Measurements from ENCODE around the gene IL34. TPM values are rescaled to one million over a fixed set of nuclear protein-coding genes. Genes with fewer than 3 reads are reported as not detected.

The IL34 gene
- total and polyA plus RNA-seq, 2 of the 13 experiments (the other 11 are each of a cell fraction or from before 2014, with no cell fraction given), result 1.2 to 1.3 TPM

DNA sequence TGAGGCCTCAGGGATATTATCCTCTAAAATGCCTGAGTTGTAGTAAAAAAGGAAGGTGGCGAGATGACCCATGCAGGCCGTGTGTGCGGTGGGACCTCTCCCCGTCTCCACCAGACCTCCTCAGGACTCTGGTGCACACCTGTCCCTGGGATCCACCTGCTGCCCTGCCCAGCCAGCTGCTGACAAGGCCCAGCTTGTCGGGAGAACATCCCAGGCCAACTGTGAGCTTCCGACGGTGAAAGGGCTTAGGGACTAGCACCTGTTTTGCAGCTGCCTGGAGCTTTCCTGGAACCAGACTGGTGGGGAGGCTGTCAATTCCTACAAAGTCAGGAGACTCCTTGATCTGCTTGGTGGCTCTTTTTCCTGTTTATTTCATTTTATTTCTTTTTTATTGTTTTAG lies 11.6 kb downstream of the IL34 start:
- no peak for ATAC-seq
- no peak overlapping the region for H3K9ac ChIP-seq (ENCODE audit: insufficient read depth, low read depth, low read length)
- H3K36me3 ChIP-seq (replicated peaks in 1 of 2; ENCODE audit: control insufficient read depth in 1 of 2, insufficient read depth in 2 of 2, low read length in 2 of 2), result peaks cover 0 to 3% of the 10 kb centered on the region in 2 experiments; a peak in 2 of 5 replicates
- H3K9me3 ChIP-seq (ENCODE audit: low read length), result no peaks in the 10 kb centered on the region
- no peak for DNase-seq (ENCODE audit: low spot score)
- ChIA-PET POLR2A (interaction anchor here (0.6 to 2.1 kb wide), 2 partner anchors 25 to 112 kb away, joined by 3 to 6 read pairs; no protein-coding TSS in a partner anchor), CTCF (ENCODE audit: low intra/inter-chr PET ratio, low total read pairs) (no interaction called here)
- H3K79me2 ChIP-seq (ENCODE audit: insufficient read depth, low read length), result no peaks in the 10 kb centered on the region
- no TSS peak for BruUV-seq (replicated peaks)
- peaks cover 43% of the 10 kb centered on the region for H3K4me1 ChIP-seq (ENCODE audit: insufficient read depth, low read length)
- 71% methylated on average over 7 of the region's 7 CpGs for WGBS (ENCODE audit: low lambda C conversion rate)
- 0 out of 5 replicates have a peak, but pooled peaks cover 1 to 2% of the 10 kb centered on the region in 2 experiments for H3K27me3 ChIP-seq (ENCODE audit: control insufficient read depth in 1 of 2, insufficient read depth in 2 of 2, low read length in 2 of 2)
- in situ Hi-C loops (cut with HindIII; ENCODE audit: extremely low pct_ligation_motif_present, low pct_unique_long_range_greater_than_20kb), result loop anchor here (5.0 kb wide), 1 partner anchor 109 kb away; no protein-coding TSS in a partner anchor
- intact Hi-C loops (cut with micrococcal nuclease; ENCODE audit: unreplicated experiment), result no loop called here
- H3K4me3 ChIP-seq (replicated peaks in 1 of 3; ENCODE audit: insufficient read depth in 1 of 3, low read depth in 2 of 3, low read length in 3 of 3), result no peak overlapping the region
- H3K4me2 ChIP-seq (ENCODE audit: low read depth, low read length), result no peak overlapping the region
- TF ChIP-seq ZEB1 (IDR thresholded peaks at IDR 0.05; ENCODE audit: insufficient replicate concordance, low read depth) (no peak), ZNF550 (CRISPR knock-in tag; IDR thresholded peaks at IDR 0.05; ENCODE audit: borderline replicate concordance) (no peak)
- TF ChIP-seq, protein P1, sequence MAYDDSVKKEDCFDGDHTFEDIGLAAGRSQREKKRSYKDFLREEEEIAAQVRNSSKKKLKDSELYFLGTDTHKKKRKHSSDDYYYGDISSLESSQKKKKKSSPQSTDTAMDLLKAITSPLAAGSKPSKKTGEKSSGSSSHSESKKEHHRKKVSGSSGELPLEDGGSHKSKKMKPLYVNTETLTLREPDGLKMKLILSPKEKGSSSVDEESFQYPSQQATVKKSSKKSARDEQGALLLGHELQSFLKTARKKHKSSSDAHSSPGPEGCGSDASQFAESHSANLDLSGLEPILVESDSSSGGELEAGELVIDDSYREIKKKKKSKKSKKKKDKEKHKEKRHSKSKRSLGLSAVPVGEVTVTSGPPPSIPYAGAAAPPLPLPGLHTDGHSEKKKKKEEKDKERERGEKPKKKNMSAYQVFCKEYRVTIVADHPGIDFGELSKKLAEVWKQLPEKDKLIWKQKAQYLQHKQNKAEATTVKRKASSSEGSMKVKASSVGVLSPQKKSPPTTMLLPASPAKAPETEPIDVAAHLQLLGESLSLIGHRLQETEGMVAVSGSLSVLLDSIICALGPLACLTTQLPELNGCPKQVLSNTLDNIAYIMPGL (CRISPR knock-in tag; IDR thresholded peaks at IDR 0.05; ENCODE audit: borderline replicate concordance in 1 of 2, low read depth in 1 of 2), result no peak
- FAIRE-seq, result no peak
- peaks cover 14% of the 10 kb centered on the region; the same call in 1 of the 2 replicates for H4K20me1 ChIP-seq (ENCODE audit: insufficient read depth, low read length)
- no peak overlapping the region for H3K27ac ChIP-seq (ENCODE audit: extremely low read length, insufficient read depth, low read length)
- H2AFZ ChIP-seq (ENCODE audit: low read length), result no peak overlapping the region

GRCh38 chr16:70658921-70659320 lies 12.6 kb downstream of the IL34 start:
- H3K79me2 ChIP-seq (ENCODE audit: insufficient read depth, low read length), result no peaks in the 10 kb centered on the region
- H2AFZ ChIP-seq (ENCODE audit: low read length), result no peak overlapping the region
- H3K27me3 ChIP-seq (ENCODE audit: control insufficient read depth in 1 of 2, insufficient read depth in 2 of 2, low read length in 2 of 2), result 0 out of 5 replicates have a peak, but pooled peaks cover 1 to 2% of the 10 kb centered on the region in 2 experiments
- H3K36me3 ChIP-seq (replicated peaks in 1 of 2; ENCODE audit: control insufficient read depth in 1 of 2, insufficient read depth in 2 of 2, low read length in 2 of 2), result peaks cover 4 to 11% of the 10 kb centered on the region in 2 experiments; a peak in 3 of 5 replicates
- no peak for DNase-seq (ENCODE audit: low spot score)
- H3K4me1 ChIP-seq (ENCODE audit: insufficient read depth, low read length), result peaks cover 42% of the 10 kb centered on the region
- 25% methylated on average over 4 of the region's 5 CpGs for WGBS (ENCODE audit: low lambda C conversion rate)
- no peak overlapping the region for H3K4me3 ChIP-seq (replicated peaks in 1 of 3; ENCODE audit: insufficient read depth in 1 of 3, low read depth in 2 of 3, low read length in 3 of 3)
- peaks cover 14% of the 10 kb centered on the region; the same call in 1 of the 2 replicates for H4K20me1 ChIP-seq (ENCODE audit: insufficient read depth, low read length)
- intact Hi-C loops (cut with micrococcal nuclease; ENCODE audit: unreplicated experiment) (no loop called here), in situ Hi-C loops (cut with HindIII; ENCODE audit: extremely low pct_ligation_motif_present, low pct_unique_long_range_greater_than_20kb) (loop anchor here (5.0 kb wide), 1 partner anchor 108 kb away; no protein-coding TSS in a partner anchor)
- CTCF ChIA-PET (ENCODE audit: low intra/inter-chr PET ratio, low total read pairs), result no interaction called here
- H3K9me3 ChIP-seq (ENCODE audit: low read length), result no peaks in the 10 kb centered on the region
- no peak for ATAC-seq
- H3K9ac ChIP-seq (ENCODE audit: insufficient read depth, low read depth, low read length), result no peak overlapping the region
- FAIRE-seq, result no peak
- no peak overlapping the region for H3K4me2 ChIP-seq (ENCODE audit: low read depth, low read length)
- H3K27ac ChIP-seq (ENCODE audit: extremely low read length, insufficient read depth, low read length), result no peak overlapping the region
- no TSS peak for BruUV-seq (replicated peaks)
- POLR2A ChIA-PET, result interaction anchor here (0.6 to 2.2 kb wide), 5 partner anchors 11 to 66 kb away, joined by 3 to 16 read pairs (median 7); no protein-coding TSS in a partner anchor
- TF ChIP-seq TGIF2 (CRISPR knock-in tag; IDR thresholded peaks at IDR 0.05) (no peak), THYN1 (CRISPR knock-in tag; IDR thresholded peaks at IDR 0.05; ENCODE audit: borderline replicate concordance, low read depth) (no peak), LCORL (IDR thresholded peaks at IDR 0.05) (no peak), LCORL (CRISPR knock-in tag; IDR thresholded peaks at IDR 0.05) (no peak), MED13 (CRISPR knock-in tag; IDR thresholded peaks at IDR 0.05) (no peak), ZFX (CRISPR knock-in tag; IDR thresholded peaks at IDR 0.05; ENCODE audit: low read depth) (no peak), HNRNPH1 (optimal IDR thresholded peaks at IDR 0.05; ENCODE audit: low read depth, low read length) (no peak)
- TF ChIP-seq, protein P2, sequence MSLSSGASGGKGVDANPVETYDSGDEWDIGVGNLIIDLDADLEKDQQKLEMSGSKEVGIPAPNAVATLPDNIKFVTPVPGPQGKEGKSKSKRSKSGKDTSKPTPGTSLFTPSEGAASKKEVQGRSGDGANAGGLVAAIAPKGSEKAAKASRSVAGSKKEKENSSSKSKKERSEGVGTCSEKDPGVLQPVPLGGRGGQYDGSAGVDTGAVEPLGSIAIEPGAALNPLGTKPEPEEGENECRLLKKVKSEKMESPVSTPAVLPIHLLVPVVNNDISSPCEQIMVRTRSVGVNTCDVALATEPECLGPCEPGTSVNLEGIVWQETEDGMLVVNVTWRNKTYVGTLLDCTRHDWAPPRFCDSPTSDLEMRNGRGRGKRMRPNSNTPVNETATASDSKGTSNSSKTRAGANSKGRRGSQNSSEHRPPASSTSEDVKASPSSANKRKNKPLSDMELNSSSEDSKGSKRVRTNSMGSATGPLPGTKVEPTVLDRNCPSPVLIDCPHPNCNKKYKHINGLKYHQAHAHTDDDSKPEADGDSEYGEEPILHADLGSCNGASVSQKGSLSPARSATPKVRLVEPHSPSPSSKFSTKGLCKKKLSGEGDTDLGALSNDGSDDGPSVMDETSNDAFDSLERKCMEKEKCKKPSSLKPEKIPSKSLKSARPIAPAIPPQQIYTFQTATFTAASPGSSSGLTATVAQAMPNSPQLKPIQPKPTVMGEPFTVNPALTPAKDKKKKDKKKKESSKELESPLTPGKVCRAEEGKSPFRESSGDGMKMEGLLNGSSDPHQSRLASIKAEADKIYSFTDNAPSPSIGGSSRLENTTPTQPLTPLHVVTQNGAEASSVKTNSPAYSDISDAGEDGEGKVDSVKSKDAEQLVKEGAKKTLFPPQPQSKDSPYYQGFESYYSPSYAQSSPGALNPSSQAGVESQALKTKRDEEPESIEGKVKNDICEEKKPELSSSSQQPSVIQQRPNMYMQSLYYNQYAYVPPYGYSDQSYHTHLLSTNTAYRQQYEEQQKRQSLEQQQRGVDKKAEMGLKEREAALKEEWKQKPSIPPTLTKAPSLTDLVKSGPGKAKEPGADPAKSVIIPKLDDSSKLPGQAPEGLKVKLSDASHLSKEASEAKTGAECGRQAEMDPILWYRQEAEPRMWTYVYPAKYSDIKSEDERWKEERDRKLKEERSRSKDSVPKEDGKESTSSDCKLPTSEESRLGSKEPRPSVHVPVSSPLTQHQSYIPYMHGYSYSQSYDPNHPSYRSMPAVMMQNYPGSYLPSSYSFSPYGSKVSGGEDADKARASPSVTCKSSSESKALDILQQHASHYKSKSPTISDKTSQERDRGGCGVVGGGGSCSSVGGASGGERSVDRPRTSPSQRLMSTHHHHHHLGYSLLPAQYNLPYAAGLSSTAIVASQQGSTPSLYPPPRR (CRISPR knock-in tag; IDR thresholded peaks at IDR 0.05; ENCODE audit: borderline replicate concordance), result no peak
